WTC11 (cell line): Measurements from ENCODE around the gene UGT1A10. TPM values are rescaled to one million over a fixed set of nuclear protein-coding genes. Genes with fewer than 3 reads are reported as not detected.

Source experiments
- ATAC-seq: fragments of 200-7000 bp; cut with Tn5 transposase; 2 replicates; pipeline ENCODE4 v1.10.0; 2021; ENCODE audit warnings: mild to moderate bottlenecking, moderate library complexity
- CTCF ChIA-PET: fragments of 300-600 bp; sonication (Branson Sonifier 250); formaldehyde crosslinking; loops from one replicate; lab custom pipeline; 2021; ENCODE audit warnings: antibody characterized with exemption; lab: Charles Lee
- POLR2A ChIA-PET: fragments of 350-600 bp; sonication (Branson Sonifier 250); formaldehyde crosslinking; loops from one replicate; lab custom pipeline; 2021; ENCODE audit warnings: antibody characterized with exemption; lab: Charles Lee
- DNase-seq: peaks from one replicate; pipeline ENCODE4 v3.0.0; 2021; ENCODE audit warnings: low spot score
- H3K27ac Mint-ChIP-seq: 2 replicates; pipeline ENCODE4 v1.8.0; 2021; ENCODE audit warnings: mixed read lengths
- H3K27me3 Mint-ChIP-seq: 2 replicates; pipeline ENCODE4 v1.8.0; 2021; ENCODE audit warnings: low read depth, mild to moderate bottlenecking, moderate library complexity, mixed read lengths
- H3K36me3 Mint-ChIP-seq: 2 replicates; pipeline ENCODE4 v1.8.0; 2021; ENCODE audit warnings: mixed read lengths
- H3K4me1 Mint-ChIP-seq: 2 replicates; pipeline ENCODE4 v1.8.0; 2022; ENCODE audit warnings: mixed read lengths
- H3K4me3 Mint-ChIP-seq: 2 replicates; pipeline ENCODE4 v1.8.0; 2021; ENCODE audit warnings: mild to moderate bottlenecking, moderate library complexity, mixed read lengths
- H3K9me3 Mint-ChIP-seq: 2 replicates; pipeline ENCODE4 v1.8.0; 2021; ENCODE audit warnings: mixed read lengths
- ATF1 ChIP-seq: sonication (generic); formaldehyde crosslinking; IDR thresholded peaks from 2 replicates; pipeline ENCODE4 v1.8.1; 2023; ENCODE audit warnings: mild to moderate bottlenecking, moderate library complexity, missing genetic modification reagents
- CBFB ChIP-seq: sonication (generic); formaldehyde crosslinking; IDR thresholded peaks from 2 replicates; pipeline ENCODE4 v1.8.1; 2022; ENCODE audit warnings: mild to moderate bottlenecking, low read depth, missing genetic modification reagents
- CREM ChIP-seq: sonication (generic); formaldehyde crosslinking; IDR thresholded peaks from 2 replicates; pipeline ENCODE4 v1.8.1; 2022; ENCODE audit warnings: mild to moderate bottlenecking, missing genetic modification reagents, moderate library complexity
- GABPB1 ChIP-seq: sonication (generic); formaldehyde crosslinking; IDR thresholded peaks from 2 replicates; pipeline ENCODE4 v1.8.1; 2023; ENCODE audit warnings: mild to moderate bottlenecking, missing genetic modification reagents
- GRHL2 ChIP-seq: fragments of 250-450 bp; sonication (Bioruptor Pico); IDR thresholded peaks from 2 replicates; pipeline ENCODE4 v1.8.0; 2022; ENCODE audit warnings: mild to moderate bottlenecking, moderate library complexity; ENCODE audit not compliant: insufficient replicate concordance, severe bottlenecking
- HMGA2 ChIP-seq: fragments of 250-450 bp; sonication (Bioruptor Pico); IDR thresholded peaks from 2 replicates; pipeline ENCODE4 v1.4.0; 2021; ENCODE audit warnings: mild to moderate bottlenecking, moderate library complexity
- MYBL2 ChIP-seq: sonication (generic); formaldehyde crosslinking; IDR thresholded peaks from 2 replicates; pipeline ENCODE4 v1.8.1; 2023; ENCODE audit warnings: mild to moderate bottlenecking, moderate library complexity, missing genetic modification reagents
- NFYB ChIP-seq: sonication (generic); formaldehyde crosslinking; conservative IDR thresholded peaks from 2 replicates; pipeline ENCODE4 v1.8.0; 2022; ENCODE audit warnings: low read depth, missing genetic modification reagents
- TCF7 ChIP-seq: sonication (generic); formaldehyde crosslinking; IDR thresholded peaks from 2 replicates; pipeline ENCODE4 v1.8.0; 2022; ENCODE audit warnings: mild to moderate bottlenecking, low read depth, missing genetic modification reagents, moderate library complexity
- ZNF121 ChIP-seq: sonication (generic); formaldehyde crosslinking; IDR thresholded peaks from 2 replicates; pipeline ENCODE4 v1.8.0; 2023; ENCODE audit warnings: missing genetic modification reagents
- ZNF219 ChIP-seq: sonication (generic); formaldehyde crosslinking; IDR thresholded peaks from 2 replicates; pipeline ENCODE4 v1.8.0; 2023; ENCODE audit warnings: missing genetic modification reagents, mild to moderate bottlenecking, borderline replicate concordance
- ZNF423 ChIP-seq: fragments of 250-450 bp; sonication (Bioruptor Pico); IDR thresholded peaks from 2 replicates; pipeline ENCODE4 v2.1.2; 2022; ENCODE audit warnings: mild to moderate bottlenecking, moderate library complexity
- total RNA-seq: library from RNA; stranded (reverse); gene quantifications from 3 replicates; pipeline ENCODE4 v1.2.3, GENCODE V29; 2021
- TF ChIP-seq, protein P1 (sequence below): sonication (generic); formaldehyde crosslinking; IDR thresholded peaks from 2 replicates; pipeline ENCODE4 v1.8.1; 2023; ENCODE audit warnings: mild to moderate bottlenecking, moderate library complexity, missing genetic modification reagents
- TF ChIP-seq, protein P2 (sequence below): sonication (generic); formaldehyde crosslinking; IDR thresholded peaks from 2 replicates; pipeline ENCODE4 v1.8.0; 2022; ENCODE audit warnings: mild to moderate bottlenecking, missing genetic modification reagents
- TF ChIP-seq, protein P3 (sequence below): sonication (generic); formaldehyde crosslinking; IDR thresholded peaks from 2 replicates; pipeline ENCODE4 v1.8.1; 2022; ENCODE audit warnings: mild to moderate bottlenecking, moderate library complexity, missing genetic modification reagents
- TF ChIP-seq, protein P4 (sequence below): sonication (generic); formaldehyde crosslinking; IDR thresholded peaks from 2 replicates; pipeline ENCODE4 v1.8.1; 2023; ENCODE audit warnings: mild to moderate bottlenecking, missing genetic modification reagents, borderline replicate concordance
- TF ChIP-seq, protein P5 (sequence below): sonication (generic); formaldehyde crosslinking; IDR thresholded peaks from 2 replicates; pipeline ENCODE4 v1.8.1; 2023; ENCODE audit warnings: mild to moderate bottlenecking, missing genetic modification reagents
- TF ChIP-seq, protein P6 (sequence below): fragments of 200-600 bp; IDR thresholded peaks from 2 replicates; pipeline ENCODE4 v1.8.0; 2022; ENCODE audit warnings: antibody characterized with exemption

The UGT1A10 gene
- total RNA-seq, 1 experiment from 2014 or later: not detected

DNA sequence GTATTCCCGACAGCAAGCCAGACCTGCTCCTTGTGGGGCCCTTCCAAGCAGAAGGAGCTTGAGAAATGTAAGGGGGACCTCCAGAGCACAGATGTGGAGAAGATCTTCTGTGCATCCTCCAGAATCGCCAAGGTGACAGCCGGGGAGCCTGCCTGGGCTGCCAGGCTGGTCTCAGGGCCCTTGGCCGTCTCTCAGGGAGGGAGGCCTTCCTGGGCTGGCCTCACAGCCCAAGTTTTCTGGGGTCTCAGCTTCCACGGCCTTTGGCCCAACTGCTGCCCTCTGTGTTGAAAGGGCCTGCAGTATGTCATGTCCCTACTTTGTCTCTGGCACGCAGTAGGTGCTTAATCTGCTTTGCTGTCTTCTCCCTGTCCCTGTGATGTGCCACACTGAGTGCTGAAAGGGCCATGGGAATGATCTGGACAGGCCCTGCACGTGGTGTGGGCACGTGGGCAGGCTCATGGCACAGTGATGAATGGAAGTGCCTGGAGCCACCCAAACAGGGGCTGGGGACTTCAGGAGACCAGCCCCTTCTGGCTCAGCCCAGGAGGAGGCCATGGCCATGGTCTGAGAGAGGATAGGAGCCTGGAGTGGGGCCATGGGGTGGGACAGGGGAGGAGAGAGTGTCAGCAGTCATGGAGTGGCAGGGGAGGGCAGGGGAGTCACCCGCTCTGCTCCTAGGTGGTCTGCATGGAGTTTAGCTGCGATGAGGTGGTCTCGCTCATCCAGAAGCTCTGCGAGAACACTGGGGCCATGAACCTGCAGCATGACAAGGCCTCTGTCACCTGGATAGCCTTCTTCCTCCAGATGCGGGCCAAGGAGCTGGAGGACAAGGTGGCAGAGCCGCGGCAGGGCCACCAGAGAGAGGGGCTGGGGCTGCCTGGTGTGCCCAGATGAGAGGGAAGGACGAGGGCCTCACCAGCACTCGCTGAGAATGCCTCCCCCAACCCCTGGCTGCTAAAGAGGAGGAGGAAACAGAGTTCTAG is 182.7 kb downstream of the UGT1A10 start (continued):
- TF ChIP-seq, protein P1, sequence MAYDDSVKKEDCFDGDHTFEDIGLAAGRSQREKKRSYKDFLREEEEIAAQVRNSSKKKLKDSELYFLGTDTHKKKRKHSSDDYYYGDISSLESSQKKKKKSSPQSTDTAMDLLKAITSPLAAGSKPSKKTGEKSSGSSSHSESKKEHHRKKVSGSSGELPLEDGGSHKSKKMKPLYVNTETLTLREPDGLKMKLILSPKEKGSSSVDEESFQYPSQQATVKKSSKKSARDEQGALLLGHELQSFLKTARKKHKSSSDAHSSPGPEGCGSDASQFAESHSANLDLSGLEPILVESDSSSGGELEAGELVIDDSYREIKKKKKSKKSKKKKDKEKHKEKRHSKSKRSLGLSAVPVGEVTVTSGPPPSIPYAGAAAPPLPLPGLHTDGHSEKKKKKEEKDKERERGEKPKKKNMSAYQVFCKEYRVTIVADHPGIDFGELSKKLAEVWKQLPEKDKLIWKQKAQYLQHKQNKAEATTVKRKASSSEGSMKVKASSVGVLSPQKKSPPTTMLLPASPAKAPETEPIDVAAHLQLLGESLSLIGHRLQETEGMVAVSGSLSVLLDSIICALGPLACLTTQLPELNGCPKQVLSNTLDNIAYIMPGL (CRISPR knock-in tag): no peak
- TF ChIP-seq, protein P2, sequence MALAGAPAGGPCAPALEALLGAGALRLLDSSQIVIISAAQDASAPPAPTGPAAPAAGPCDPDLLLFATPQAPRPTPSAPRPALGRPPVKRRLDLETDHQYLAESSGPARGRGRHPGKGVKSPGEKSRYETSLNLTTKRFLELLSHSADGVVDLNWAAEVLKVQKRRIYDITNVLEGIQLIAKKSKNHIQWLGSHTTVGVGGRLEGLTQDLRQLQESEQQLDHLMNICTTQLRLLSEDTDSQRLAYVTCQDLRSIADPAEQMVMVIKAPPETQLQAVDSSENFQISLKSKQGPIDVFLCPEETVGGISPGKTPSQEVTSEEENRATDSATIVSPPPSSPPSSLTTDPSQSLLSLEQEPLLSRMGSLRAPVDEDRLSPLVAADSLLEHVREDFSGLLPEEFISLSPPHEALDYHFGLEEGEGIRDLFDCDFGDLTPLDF (CRISPR knock-in tag): no peak
- TF ChIP-seq GRHL2 (CRISPR knock-in tag) (no peak), NFYB (CRISPR knock-in tag) (no peak), CREM (CRISPR knock-in tag) (no peak), TCF7 (CRISPR knock-in tag) (no peak)
- TF ChIP-seq, protein P3, sequence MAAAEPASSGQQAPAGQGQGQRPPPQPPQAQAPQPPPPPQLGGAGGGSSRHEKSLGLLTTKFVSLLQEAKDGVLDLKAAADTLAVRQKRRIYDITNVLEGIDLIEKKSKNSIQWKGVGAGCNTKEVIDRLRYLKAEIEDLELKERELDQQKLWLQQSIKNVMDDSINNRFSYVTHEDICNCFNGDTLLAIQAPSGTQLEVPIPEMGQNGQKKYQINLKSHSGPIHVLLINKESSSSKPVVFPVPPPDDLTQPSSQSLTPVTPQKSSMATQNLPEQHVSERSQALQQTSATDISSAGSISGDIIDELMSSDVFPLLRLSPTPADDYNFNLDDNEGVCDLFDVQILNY (CRISPR knock-in tag): no peak

DNA sequence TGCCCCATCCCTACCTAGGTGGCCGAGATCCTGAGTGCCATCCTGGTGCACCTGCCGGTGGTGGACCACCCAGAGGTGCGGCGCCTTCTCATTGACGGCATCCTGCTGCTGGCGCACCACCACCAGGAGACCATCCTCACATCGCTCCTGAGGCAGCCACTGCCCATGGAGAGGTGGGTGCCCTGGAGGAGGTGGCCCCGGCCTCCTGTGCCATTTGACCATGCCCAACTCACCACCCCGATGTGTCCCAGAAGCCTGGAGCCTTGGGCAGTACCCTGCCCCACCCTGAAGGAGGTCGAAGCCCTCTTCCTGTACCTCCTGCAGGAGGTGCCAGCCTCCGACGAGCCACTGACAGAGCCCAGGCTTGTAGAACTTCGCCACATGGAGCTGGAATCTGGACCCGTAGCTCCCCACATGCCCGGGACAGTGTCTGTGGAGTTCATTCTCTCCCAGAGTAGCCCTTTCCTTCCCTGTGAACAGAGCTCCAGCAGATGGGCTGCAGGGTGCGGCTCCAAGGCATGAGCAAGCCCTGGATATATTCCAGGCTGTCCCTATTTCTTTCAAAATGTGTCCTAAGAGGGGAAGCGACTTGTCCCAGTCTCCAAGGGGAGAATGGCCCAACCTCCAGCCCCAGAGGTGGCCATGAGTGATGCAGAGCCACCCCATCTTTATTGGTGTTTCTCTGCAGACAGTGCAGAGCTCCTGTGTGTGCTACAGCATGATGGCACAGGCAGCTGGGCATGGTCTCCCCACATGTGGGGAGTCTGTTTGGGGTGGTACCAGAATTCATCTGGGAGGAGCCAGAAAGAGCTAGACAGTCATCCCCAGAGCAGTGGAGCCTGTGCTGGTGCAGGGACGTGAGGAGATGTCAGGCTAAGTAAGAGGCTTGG is 183.9 kb downstream of the UGT1A10 start:
- Mint-ChIP-seq H3K9me3 (no peaks in the 10 kb centered on the region), H3K27me3 (no peaks in the 10 kb centered on the region), H3K4me3 (no peak overlapping the region), H3K4me1 (peaks cover 5% of the 10 kb centered on the region; the same call in 1 of the 2 replicates), H3K27ac (no peak overlapping the region), H3K36me3 (no peaks in the 10 kb centered on the region)
- ChIA-PET POLR2A (no interaction called here), CTCF (interaction anchor here (1.4 kb wide), 1 partner anchor 13 kb away, joined by 5 read pairs; no protein-coding TSS in a partner anchor)
- no peak for DNase-seq
- no peak for ATAC-seq
- TF ChIP-seq GABPB1 (CRISPR knock-in tag) (no peak), HMGA2 (CRISPR knock-in tag) (no peak), ZNF121 (no peak), TCF7 (CRISPR knock-in tag) (no peak), ZNF423 (CRISPR knock-in tag) (no peak), ATF1 (no peak), ZNF219 (CRISPR knock-in tag) (no peak), MYBL2 (CRISPR knock-in tag) (no peak), CBFB (CRISPR knock-in tag) (no peak)
- TF ChIP-seq, protein P4, sequence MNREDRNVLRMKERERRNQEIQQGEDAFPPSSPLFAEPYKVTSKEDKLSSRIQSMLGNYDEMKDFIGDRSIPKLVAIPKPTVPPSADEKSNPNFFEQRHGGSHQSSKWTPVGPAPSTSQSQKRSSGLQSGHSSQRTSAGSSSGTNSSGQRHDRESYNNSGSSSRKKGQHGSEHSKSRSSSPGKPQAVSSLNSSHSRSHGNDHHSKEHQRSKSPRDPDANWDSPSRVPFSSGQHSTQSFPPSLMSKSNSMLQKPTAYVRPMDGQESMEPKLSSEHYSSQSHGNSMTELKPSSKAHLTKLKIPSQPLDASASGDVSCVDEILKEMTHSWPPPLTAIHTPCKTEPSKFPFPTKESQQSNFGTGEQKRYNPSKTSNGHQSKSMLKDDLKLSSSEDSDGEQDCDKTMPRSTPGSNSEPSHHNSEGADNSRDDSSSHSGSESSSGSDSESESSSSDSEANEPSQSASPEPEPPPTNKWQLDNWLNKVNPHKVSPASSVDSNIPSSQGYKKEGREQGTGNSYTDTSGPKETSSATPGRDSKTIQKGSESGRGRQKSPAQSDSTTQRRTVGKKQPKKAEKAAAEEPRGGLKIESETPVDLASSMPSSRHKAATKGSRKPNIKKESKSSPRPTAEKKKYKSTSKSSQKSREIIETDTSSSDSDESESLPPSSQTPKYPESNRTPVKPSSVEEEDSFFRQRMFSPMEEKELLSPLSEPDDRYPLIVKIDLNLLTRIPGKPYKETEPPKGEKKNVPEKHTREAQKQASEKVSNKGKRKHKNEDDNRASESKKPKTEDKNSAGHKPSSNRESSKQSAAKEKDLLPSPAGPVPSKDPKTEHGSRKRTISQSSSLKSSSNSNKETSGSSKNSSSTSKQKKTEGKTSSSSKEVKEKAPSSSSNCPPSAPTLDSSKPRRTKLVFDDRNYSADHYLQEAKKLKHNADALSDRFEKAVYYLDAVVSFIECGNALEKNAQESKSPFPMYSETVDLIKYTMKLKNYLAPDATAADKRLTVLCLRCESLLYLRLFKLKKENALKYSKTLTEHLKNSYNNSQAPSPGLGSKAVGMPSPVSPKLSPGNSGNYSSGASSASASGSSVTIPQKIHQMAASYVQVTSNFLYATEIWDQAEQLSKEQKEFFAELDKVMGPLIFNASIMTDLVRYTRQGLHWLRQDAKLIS (CRISPR knock-in tag): no peak
- TF ChIP-seq, protein P5, sequence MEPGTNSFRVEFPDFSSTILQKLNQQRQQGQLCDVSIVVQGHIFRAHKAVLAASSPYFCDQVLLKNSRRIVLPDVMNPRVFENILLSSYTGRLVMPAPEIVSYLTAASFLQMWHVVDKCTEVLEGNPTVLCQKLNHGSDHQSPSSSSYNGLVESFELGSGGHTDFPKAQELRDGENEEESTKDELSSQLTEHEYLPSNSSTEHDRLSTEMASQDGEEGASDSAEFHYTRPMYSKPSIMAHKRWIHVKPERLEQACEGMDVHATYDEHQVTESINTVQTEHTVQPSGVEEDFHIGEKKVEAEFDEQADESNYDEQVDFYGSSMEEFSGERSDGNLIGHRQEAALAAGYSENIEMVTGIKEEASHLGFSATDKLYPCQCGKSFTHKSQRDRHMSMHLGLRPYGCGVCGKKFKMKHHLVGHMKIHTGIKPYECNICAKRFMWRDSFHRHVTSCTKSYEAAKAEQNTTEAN (CRISPR knock-in tag): no peak
- TF ChIP-seq, protein P6, sequence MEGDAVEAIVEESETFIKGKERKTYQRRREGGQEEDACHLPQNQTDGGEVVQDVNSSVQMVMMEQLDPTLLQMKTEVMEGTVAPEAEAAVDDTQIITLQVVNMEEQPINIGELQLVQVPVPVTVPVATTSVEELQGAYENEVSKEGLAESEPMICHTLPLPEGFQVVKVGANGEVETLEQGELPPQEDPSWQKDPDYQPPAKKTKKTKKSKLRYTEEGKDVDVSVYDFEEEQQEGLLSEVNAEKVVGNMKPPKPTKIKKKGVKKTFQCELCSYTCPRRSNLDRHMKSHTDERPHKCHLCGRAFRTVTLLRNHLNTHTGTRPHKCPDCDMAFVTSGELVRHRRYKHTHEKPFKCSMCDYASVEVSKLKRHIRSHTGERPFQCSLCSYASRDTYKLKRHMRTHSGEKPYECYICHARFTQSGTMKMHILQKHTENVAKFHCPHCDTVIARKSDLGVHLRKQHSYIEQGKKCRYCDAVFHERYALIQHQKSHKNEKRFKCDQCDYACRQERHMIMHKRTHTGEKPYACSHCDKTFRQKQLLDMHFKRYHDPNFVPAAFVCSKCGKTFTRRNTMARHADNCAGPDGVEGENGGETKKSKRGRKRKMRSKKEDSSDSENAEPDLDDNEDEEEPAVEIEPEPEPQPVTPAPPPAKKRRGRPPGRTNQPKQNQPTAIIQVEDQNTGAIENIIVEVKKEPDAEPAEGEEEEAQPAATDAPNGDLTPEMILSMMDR: no peak
